ENCODE results near the gene SEZ6.

SEZ6 gene

DNA sequence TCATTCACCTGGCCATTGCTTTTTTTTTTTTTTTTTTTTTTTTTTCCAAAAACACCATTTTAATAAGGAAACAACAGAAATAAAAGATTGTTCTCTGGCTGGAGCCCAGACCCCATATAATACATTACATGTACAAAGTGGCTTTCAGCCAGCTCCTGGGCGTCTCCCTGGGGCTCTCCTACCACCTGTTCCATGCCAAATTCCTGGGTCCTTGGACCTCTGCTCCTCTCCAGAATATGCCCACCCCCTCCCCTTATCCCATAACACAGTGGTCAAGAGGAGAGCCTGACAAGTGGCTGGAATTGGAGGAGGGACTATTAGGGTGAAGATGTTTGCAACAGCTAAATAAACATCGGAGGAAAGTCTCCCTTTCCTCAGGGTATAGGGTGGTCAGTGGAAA is 50.9 kb downstream of the SEZ6 start:
- no peak for DNase-seq (ENCODE audit: low spot score)

DNA sequence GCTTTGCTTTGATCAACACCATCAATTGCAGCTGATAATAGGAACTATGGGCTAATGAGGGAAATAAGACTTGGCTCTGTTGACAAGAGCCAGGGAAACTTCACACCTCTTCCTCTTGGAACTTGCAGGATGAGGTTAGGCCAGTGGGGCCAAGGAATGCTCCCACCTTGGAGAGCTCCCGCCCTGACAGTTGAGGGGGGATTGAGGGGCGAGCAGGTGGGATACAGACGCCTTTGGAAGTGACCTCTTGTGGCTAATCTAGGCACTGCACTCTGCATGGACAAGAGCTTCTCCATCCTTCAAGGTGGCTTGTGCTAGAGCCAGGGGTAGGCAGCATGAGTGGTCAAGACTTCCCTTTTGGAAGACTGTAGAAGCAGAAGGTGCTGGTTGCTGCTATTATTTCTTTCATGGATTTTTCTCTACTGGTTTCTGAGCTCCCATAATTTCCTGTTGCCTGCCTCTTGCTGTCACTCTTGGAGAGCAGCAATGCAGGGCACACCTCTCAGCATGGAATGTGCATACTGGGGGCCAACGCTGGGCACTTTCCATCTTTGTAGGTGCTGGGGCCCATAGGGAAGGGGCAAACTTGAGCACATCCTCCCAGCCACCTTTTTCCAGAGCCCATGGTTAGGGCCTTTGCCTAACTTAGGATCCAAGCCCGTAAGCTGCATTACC is 52.3 kb downstream of the SEZ6 start:
- peak; percentile 37 for DNase-seq (ENCODE audit: low spot score)

DNA sequence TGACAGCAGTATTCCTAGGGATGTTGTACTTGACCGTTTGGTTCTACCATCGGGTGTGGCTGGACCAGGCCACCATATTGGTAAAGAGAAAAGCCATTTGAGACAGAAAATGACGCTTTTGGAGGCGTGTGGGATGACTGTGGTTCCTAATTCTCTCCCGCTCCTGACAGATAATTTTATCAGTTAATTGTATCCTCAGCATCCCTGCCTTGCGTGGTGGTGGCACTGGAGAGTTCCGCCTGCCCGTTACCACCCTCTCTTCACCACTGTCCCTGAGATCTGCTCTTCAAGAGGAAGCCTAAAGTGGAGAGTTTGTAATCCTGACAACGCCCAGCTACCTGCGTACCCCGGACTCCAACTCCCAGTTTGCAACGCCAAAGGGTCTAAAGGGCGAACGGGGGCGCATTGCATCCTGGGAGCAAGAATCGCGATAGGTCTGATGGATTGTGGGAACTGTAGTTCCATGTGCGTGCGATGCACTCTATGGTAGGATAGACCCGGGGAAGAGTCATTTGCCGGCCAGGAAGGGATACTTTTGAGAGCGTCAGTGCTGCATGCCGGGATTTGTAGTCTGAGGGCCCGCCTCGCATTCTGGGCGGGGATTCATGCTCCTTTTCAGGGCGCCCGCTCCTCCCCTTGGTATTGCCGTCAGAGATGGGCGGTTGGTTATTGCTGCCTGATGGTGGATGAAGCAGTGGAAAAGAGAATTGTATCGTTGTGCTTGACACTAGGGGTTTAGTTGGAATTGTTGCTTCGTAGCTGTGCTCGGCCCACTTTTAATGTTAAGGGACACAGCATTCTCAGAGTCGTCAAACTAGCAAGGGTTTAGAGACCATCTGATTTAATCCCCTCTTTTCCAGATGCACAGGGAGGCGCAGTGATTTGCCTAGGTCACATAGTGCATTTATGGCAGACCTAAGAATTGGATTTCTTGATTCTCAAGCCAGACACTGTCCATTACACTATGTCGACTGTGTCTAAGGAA is 53.5 kb downstream of the SEZ6 start:
- peak; percentile 99 for DNase-seq (ENCODE audit: low spot score)

GRCh38 chr17:28951428-28951990 is 54.3 kb downstream of the SEZ6 start, which contains the start of gene PHF12:
Gene PHF12, minus strand, starts transcription at chr17:28951518. Its CDS starts 558 bp downstream, at chr17:28950960.
- peak; percentile 100 for DNase-seq (ENCODE audit: low spot score)

DNA sequence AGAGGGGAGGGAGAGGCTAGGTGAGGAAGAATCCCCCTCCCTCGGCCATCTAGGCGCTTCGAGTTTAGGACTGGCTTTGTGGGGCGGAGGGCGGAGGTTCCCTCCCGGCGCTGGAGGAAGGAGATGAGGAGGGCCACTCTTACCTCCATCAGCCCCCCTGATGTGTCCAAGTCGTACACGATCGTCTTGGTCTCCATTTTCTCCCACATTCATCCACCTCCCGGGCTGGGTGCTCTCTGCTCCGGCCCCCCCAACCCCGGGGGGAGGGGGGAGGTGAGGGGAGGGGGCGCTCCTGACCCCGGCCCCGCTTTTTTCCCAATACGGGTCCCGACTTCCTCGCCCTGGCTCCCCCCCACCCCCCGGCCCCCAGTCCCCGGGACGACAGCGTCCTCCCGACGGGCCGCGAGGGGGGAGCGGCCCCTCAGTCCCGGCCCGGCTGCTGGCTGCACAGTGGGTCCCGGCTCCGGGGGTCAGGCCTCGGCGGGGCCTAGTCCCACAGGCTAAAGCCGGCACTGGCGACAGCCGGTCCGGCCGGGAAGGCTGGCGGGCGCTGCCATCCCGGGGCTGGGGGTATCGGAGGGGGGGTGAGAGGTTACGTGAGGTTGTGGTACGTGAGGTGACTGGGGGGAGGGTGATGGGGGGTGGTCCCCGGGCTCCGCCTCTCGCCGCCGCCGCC is 54.9 kb downstream of the SEZ6 start:
- DNase-seq (ENCODE audit: low spot score): no peak

GRCh38 chr17:28950017-28950751 is 55.6 kb downstream of the SEZ6 start:
- DNase-seq (ENCODE audit: low spot score): peak; percentile 41

DNA sequence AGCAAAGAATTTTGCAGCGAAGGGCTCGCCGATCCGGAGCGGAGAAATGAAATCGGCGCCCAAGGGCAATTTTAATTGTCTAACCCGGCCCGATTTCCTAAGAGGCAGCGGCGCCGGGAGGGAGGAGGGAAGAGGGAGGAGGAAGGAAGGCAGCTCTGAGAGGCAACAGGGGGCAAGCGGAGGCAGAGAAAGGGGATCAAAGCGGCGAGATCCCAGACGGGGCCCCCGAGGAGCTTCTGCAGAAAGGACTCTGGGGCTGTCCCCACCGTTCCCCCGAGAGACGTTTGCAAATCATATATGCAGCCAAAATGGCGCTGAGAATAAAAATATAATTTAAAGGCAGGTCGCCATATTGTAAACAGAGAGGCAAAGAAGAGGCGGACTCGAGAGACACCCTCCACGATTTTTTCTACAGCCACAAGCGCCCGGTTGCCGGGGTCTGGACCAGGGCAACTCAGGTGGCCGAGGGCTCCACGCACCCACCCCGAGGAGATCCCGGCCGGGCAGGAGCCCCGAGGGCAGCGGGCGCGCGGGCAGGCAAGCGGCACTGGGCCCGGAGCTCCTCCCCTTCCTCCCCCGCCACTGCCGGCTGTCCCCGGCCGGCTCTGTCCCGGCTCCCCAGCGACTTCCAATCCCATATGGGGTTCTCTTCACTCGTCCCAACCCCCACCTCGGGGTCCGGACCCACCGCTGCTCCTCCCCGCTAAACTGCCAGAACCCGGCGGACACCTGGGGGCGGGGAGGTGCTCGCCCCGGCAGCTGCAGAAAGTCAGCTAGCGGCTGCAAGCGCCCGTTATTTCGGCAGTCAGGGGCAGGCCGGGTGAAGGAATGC is 56.4 kb downstream of the SEZ6 start:
- DNase-seq (ENCODE audit: low spot score): peak; percentile 46

- no peak for DNase-seq (ENCODE audit: low spot score)
Measured at GRCh38 chr17:28948873-28949184, 57.0 kb downstream of the SEZ6 start.

DNA sequence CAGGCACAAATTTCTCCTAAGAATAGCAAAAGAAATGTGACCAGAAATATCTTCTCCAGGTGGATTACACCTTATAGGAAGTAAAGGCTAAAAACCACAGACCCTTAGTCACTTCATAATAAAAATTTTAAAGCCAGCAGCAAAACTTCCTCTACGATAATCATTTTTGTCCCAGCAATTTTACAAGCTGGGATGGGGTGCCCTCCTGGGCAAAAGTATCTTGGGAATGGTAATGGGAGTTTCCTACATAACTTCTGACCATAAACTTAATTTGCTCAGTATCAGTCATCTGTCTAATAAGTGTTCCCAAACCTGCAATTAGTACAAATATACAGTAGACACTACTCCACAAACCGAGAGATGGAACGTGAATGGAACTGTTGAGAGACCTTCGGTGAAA is 57.5 kb downstream of the SEZ6 start:
- peak; percentile 26 for DNase-seq (ENCODE audit: low spot score)

DNA sequence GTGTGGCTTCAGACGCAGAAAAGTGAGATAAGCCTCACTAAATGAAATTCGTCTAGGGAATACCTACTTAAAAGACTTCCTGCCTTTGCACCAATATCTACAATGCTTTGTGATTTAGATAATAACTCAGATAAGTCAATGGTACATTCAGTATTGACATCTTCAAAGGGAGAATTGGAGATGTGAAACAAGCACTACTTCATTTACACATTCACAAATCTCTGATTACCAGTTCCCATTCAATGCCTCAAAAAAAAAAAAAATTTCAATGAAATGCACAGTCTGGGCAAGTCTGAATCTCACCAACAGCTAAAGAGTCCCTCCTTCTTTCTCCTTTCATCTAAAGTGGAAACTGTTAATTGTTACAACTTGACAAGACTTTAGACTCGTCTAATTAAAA is 58.2 kb downstream of the SEZ6 start:
- DNase-seq (ENCODE audit: low spot score): no peak

GRCh38 chr17:28946239-28946638 is 59.6 kb downstream of the SEZ6 start:
- peak; percentile 35 for DNase-seq (ENCODE audit: low spot score)

DNA sequence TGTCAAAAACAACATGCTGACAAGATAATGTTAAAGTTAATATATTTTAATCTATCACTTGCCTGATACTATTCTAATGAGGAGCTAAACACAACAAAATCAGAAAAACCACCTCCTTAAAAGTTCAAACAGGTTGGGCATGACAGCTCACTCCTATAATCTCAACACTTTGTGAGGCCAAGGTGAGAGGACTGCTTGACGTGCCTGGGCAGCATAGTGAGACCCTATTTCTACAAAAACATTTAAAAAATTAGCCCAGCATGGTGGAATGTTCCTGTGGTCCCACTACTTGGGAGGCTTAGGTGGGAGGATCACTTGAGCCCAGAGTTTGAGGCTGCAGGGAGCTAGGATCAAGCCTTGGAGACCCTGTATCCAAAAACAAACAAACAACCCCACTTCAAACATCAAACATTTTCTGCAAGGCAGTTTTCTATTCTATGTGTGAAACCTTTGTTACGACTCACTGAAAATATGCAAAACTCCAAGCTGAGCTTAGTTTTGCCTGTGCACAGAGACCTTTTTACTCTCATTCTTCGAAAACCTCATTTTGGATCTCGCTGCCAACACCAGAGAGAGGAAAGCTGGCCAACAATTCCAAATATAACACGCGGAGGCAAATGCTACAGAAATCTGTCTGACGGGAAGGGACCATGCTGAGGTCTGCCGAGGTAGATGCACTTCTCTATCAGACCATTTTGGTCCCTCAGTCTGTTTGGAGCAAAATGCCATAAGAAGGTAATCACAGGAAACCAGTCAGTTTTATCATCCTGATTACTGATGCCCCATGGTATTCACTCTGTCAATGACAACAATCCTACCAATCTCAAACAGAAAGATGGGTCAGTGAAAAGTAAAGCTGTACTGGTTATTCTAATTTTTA is 60.7 kb downstream of the SEZ6 start:
- DNase-seq (ENCODE audit: low spot score): peak; percentile 23

DNA sequence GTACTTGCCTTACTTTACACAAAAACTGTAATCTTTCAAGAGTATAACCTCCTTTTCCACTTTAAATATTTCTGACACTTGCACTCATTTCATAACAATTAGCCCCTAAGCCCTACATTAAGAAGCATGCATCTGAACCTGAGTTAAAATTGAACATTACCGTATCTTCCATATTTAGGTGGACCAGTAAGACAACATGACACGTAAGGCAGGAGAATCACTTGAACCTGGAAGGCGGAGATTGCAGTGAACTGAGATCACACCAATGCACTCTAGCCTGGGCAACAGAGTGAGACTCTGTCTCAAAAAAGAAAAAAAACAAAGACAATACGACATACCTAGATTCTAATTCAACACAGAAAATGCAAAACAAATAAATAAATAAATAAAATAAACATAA is 61.5 kb downstream of the SEZ6 start:
- DNase-seq (ENCODE audit: low spot score): no peak

DNA sequence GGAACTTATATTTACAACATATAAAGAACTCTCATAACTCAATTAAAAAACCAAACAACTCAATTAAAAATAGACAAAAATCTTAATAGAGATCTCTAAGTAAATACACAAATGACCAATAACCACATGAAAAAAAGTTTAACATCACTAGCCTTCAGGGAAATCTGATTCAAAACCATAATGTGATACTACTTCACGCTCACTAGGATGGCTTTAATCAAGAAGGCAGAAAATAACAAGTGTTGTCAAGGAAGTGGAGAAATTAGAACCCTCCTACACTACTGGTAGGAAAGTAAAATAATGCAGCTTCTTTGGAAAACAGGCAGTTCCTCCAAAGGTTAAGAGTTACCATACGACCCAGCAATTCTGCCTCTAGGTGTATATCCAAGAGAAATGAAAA is 62.9 kb downstream of the SEZ6 start:
- no peak for DNase-seq (ENCODE audit: low spot score)

DNA sequence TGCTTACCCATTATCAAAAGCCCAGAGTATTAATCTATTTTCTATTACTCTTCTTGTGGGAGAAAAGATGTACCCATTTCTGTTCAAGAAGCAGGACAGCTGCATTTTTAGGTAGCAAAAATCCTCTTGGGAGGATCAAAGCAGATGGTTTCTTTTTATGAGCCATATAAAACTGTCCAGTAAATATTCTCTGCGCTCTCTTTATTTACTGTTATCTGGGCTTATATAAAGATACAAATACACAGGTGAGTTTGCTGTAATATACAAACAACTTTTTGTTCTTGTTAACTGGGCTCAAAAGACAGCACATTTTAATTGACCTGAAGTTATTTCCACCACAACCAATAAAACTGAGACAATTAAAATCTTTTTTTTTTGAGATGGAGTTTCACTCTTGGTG is 64.6 kb downstream of the SEZ6 start:
- DNase-seq (ENCODE audit: low spot score): no peak

DNA sequence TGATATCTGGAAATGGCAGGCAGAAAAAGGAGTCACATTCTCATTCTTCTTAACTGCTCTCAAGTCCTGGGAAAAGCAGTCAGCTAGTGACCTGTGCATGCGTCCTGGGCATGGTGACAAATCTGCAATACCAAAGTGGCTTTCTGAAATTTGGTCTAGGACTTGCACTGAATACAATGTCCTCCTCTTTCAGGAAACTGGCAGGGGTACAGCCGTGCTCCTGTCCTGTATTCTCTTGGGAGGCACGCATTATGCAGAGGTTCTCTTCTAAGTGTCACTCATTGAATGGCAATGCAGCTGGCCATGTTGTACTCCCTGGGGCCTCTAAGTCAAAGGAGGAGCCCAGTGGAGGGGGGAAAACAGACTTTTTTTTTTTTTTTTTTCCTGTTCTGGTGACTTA is 65.2 kb downstream of the SEZ6 start:
- DNase-seq (ENCODE audit: low spot score): no peak

- DNase-seq (ENCODE audit: low spot score): no peak
Measured at GRCh38 chr17:28940142-28940541, 65.7 kb downstream of the SEZ6 start.

GRCh38 chr17:28938552-28938951 is 67.3 kb downstream of the SEZ6 start:
- DNase-seq (ENCODE audit: low spot score): no peak

GRCh38 chr17:28937044-28937729 is 68.6 kb downstream of the SEZ6 start:
- DNase-seq (ENCODE audit: low spot score): no peak

Measured in kidney tubule cell (primary cell).